Upper lobe of left lung (tissue), 6 donors: Measurements from ENCODE around the gene SCN4B. TPM values are rescaled to one million over a fixed set of nuclear protein-coding genes. Genes with fewer than 3 reads are reported as not detected.

Experiments
- ATAC-seq, 2 donors: fragments of 200-7000 bp; cut with Tn5 transposase; one replicate each; pipeline ENCODE4 v1.9.1; 2022; ENCODE audit warnings: mild to moderate bottlenecking in 2 of 2, moderate library complexity in 2 of 2; ENCODE audit not compliant: low FRiP score in 2 of 2
- DNase-seq, 2 donors: peaks; one replicate each; pipeline ENCODE4 v3.0.0-alpha.2; 2019 to 2020
- H3K27ac ChIP-seq, 4 donors: fragments of 200-600 bp; sonication (generic); one replicate each; pipeline ENCODE4 v1.5.1; 2016 to 2019
- H3K27me3 ChIP-seq, 4 donors: fragments of 200-600 bp; sonication (generic); one replicate each; pipeline ENCODE4 v1.5.1; 2017 to 2019
- H3K36me3 ChIP-seq, 4 donors: fragments of 200-600 bp; sonication (generic); one replicate each; pipeline ENCODE4 v1.5.1; 2016 to 2019
- H3K4me1 ChIP-seq, 4 donors: fragments of 200-600 bp; sonication (generic); one replicate each; pipeline ENCODE4 v1.5.1; 2018 to 2019
- H3K4me3 ChIP-seq, 4 donors: fragments of 200-600 bp; sonication (generic); one replicate each; pipeline ENCODE4 v1.5.1; 2017 to 2019; ENCODE audit warnings: mild to moderate bottlenecking in 2 of 4, moderate library complexity in 1 of 4
- H3K9me3 ChIP-seq, 4 donors: fragments of 200-600 bp; sonication (generic); one replicate each; pipeline ENCODE4 v1.5.1; 2018 to 2019
- CTCF ChIP-seq, 6 experiments: fragments of 450-650 bp in 4 of 6; fragments of 200-600 bp in 2 of 6; sonication (generic) in 2 of 6; IDR thresholded peaks; one replicate each; pipeline ENCODE4 v1.5.1; 2016 to 2019; ENCODE audit warnings: antibody characterized with exemption in 6 of 6
- EP300 ChIP-seq, 4 donors: sonication (generic); formaldehyde crosslinking; IDR thresholded peaks; one replicate each; pipeline ENCODE4 v1.5.1; 2017; ENCODE audit warnings: antibody characterized with exemption in 4 of 4, control low read depth in 2 of 4
- POLR2A ChIP-seq, 4 donors: fragments of 450-650 bp; IDR thresholded peaks; one replicate each; pipeline ENCODE4 v1.5.1; 2016 to 2017; ENCODE audit warnings: antibody characterized with exemption in 4 of 4, mild to moderate bottlenecking in 2 of 4
- POLR2AphosphoS5 ChIP-seq, 2 donors: sonication (generic); formaldehyde crosslinking; IDR thresholded peaks; one replicate each; pipeline ENCODE4 v1.5.1; 2017; ENCODE audit warnings: antibody characterized with exemption in 2 of 2
- WGBS, 2 donors: methylation state at CpG; one replicate each; pipeline ENCODE4 v1.1.5; 2017 to 2018; 5-methylcytosine and 5-hydroxymethylcytosine counted together
- total RNA-seq, 6 donors: library from RNA; depleted of rRNA in 4 of 6; stranded (reverse); fragments of >200 nt in 4 of 6; gene quantifications; one replicate each; pipeline versions ENCODE4 v1.1.0 to v1.2.1, GENCODE V29; 2016 to 2021
- donor health status: DM: no; HTN: no; CAD: no; lungs with moderate emphysema.
- donor health status: DM: no; HTN: yes; CAD: no; lungs with severe emphysema.

SCN4B gene
- total RNA-seq, 6 donors from 2014 or later = under 0.01 to 5.5 (median 3.3) TPM

- Histone ChIP-seq H3K4me3 (no peak overlapping the region), H3K9me3 (no peaks in the 10 kb centered on the region), H3K4me1 (no peaks in the 10 kb centered on the region), H3K27ac (no peak overlapping the region), H3K27me3 (no peaks in the 10 kb centered on the region), H3K36me3 (no peaks in the 10 kb centered on the region)
- ATAC-seq (no peak), DNase-seq (no peak)
- TF ChIP-seq POLR2A (IDR thresholded peaks at IDR 0.05) = no peak
- TF ChIP-seq CTCF (IDR thresholded peaks at IDR 0.05) = no peak
- no peak for TF ChIP-seq POLR2AphosphoS5 (IDR thresholded peaks at IDR 0.05)
- no peak for TF ChIP-seq EP300 (IDR thresholded peaks at IDR 0.05)
- WGBS, 2 donors = 87 to 92% methylated on average over 1 of the region's 1 CpG
Measured at GRCh38 chr11:118120793-118121192, 31.8 kb downstream of the SCN4B start.

GRCh38 chr11:118117790-118118601 lies 34.6 kb downstream of the SCN4B start:
- DNase-seq = no peak
- H3K36me3 ChIP-seq = no peaks in the 10 kb centered on the region
- H3K4me1 ChIP-seq = no peaks in the 10 kb centered on the region
- no peaks in the 10 kb centered on the region for H3K27me3 ChIP-seq
- TF ChIP-seq POLR2AphosphoS5 (IDR thresholded peaks at IDR 0.05) = no peak
- no peak for TF ChIP-seq EP300 (IDR thresholded peaks at IDR 0.05)
- TF ChIP-seq POLR2A (IDR thresholded peaks at IDR 0.05) = no peak
- no peak for TF ChIP-seq CTCF (IDR thresholded peaks at IDR 0.05)
- H3K9me3 ChIP-seq = no peaks in the 10 kb centered on the region
- H3K4me3 ChIP-seq = no peak overlapping the region
- 63 to 74% methylated on average over 9 of the region's 9 CpGs for WGBS, 2 donors
- no peak overlapping the region for H3K27ac ChIP-seq
- ATAC-seq = no peak

GRCh38 chr11:118115048-118115447 lies 37.6 kb downstream of the SCN4B start:
- ATAC-seq (no peak), DNase-seq (no peak)
- no peaks in the 10 kb centered on the region for H3K36me3 ChIP-seq
- WGBS, 2 donors = 95 to 98% methylated on average over 7 of the region's 7 CpGs
- no peaks in the 10 kb centered on the region for H3K9me3 ChIP-seq
- no peak overlapping the region for H3K27ac ChIP-seq
- no peaks in the 10 kb centered on the region for H3K27me3 ChIP-seq
- no peaks in the 10 kb centered on the region for H3K4me1 ChIP-seq
- H3K4me3 ChIP-seq = no peak overlapping the region
- TF ChIP-seq EP300 (IDR thresholded peaks at IDR 0.05) (no peak), POLR2AphosphoS5 (IDR thresholded peaks at IDR 0.05) (no peak), POLR2A (IDR thresholded peaks at IDR 0.05) (no peak), CTCF (IDR thresholded peaks at IDR 0.05) (no peak)

- ATAC-seq = no peak
- no peak overlapping the region for H3K4me3 ChIP-seq
- no peak overlapping the region for H3K27ac ChIP-seq
- no peak for DNase-seq
- H3K27me3 ChIP-seq = no peaks in the 10 kb centered on the region
- H3K36me3 ChIP-seq = no peaks in the 10 kb centered on the region
- no peaks in the 10 kb centered on the region for H3K9me3 ChIP-seq
- TF ChIP-seq POLR2A (IDR thresholded peaks at IDR 0.05) = no peak
- no peak for TF ChIP-seq CTCF (IDR thresholded peaks at IDR 0.05)
- TF ChIP-seq POLR2AphosphoS5 (IDR thresholded peaks at IDR 0.05) = no peak
- no peak for TF ChIP-seq EP300 (IDR thresholded peaks at IDR 0.05)
- WGBS, 2 donors = 91 to 100% methylated on average over 1 of the region's 1 CpG
- no peaks in the 10 kb centered on the region for H3K4me1 ChIP-seq
Measured at GRCh38 chr11:118114266-118114665, 38.4 kb downstream of the SCN4B start.
